ENCODE measurements around the gene BRPF3.

BRPF3 gene

GRCh38 chr6:36269834-36270705 lies 73.5 kb downstream of the BRPF3 start, which contains the start of gene PNPLA1:
PNPLA1 (plus strand) TSS chr6:36270060; CDS start chr6:36270460, 400 bp downstream.
- DNase-seq (ENCODE audit: low spot score) = no peak

- no peak for DNase-seq (ENCODE audit: low spot score)
Measured at GRCh38 chr6:36272234-36272633, 75.7 kb downstream of the BRPF3 start.

GRCh38 chr6:36273067-36273466 lies 76.5 kb downstream of the BRPF3 start:
- DNase-seq (ENCODE audit: low spot score) = no peak

- no peak for DNase-seq (ENCODE audit: low spot score)
Measured at GRCh38 chr6:36273802-36274514, 77.4 kb downstream of the BRPF3 start.

- DNase-seq (ENCODE audit: low spot score) = no peak
Measured at GRCh38 chr6:36276581-36277536, 80.3 kb downstream of the BRPF3 start.

GRCh38 chr6:36277946-36278470 lies 81.5 kb downstream of the BRPF3 start:
- DNase-seq (ENCODE audit: low spot score) = no peak

GRCh38 chr6:36280467-36280866 lies 83.9 kb downstream of the BRPF3 start:
- no peak for DNase-seq (ENCODE audit: low spot score)

- no peak for DNase-seq (ENCODE audit: low spot score)
Measured at GRCh38 chr6:36280983-36281382, 84.4 kb downstream of the BRPF3 start.
